BLaER1 treated with 17β-estradiol and CSF1 and Interleukin-3, amounts not matched to agents 10 nM and 100 nM (cell line): ENCODE data around the gene AP3D1.

Source experiments
- H3K27ac ChIP-seq, 11 experiments: shearing (Covaris generic); formaldehyde crosslinking; 2 replicates each; pipeline ENCODE4 v1.8.1; 2022
- H3K27me3 ChIP-seq, 11 experiments: shearing (Covaris generic); formaldehyde crosslinking; 2 replicates each; pipeline ENCODE4 v1.8.1; 2022
- H3K36me3 ChIP-seq, 11 experiments: shearing (Covaris generic); formaldehyde crosslinking; 2 replicates each; pipeline ENCODE4 v1.8.1; 2022
- H3K4me1 ChIP-seq, 10 experiments: shearing (Covaris generic); formaldehyde crosslinking; 2 replicates each; pipeline ENCODE4 v1.8.1; 2022
- H3K4me2 ChIP-seq, 11 experiments: shearing (Covaris generic); formaldehyde crosslinking; 2 replicates each; pipeline ENCODE4 v1.8.1; 2022
- H3K4me3 ChIP-seq, 10 experiments: shearing (Covaris generic); formaldehyde crosslinking; 2 replicates each; pipeline ENCODE4 v1.8.1; 2022
- H3K9ac ChIP-seq, 11 experiments: shearing (Covaris generic); formaldehyde crosslinking; 2 replicates each; pipeline ENCODE4 v1.8.1; 2022
- H3K9me3 ChIP-seq, 11 experiments: shearing (Covaris generic); formaldehyde crosslinking; replicated peaks in 1 of 11; 2 replicates each; pipeline ENCODE4 v1.8.1; 2022
- H4K20me1 ChIP-seq, 11 experiments: shearing (Covaris generic); formaldehyde crosslinking; 2 replicates each; pipeline ENCODE4 v1.8.1; 2022
- Cebpa-rat ChIP-seq, 11 experiments: shearing (Covaris generic); IDR thresholded peaks; 2 replicates each; pipeline ENCODE4 v1.8.1; 2022

AP3D1 gene

GRCh38 chr19:2186071-2186846, 34.9 kb upstream of the AP3D1 start:
- H3K4me1 ChIP-seq: peaks cover 28 to 69% (median 51%) of the 10 kb centered on the region in 10 experiments
- no peak overlapping the region for H3K4me3 ChIP-seq
- H3K4me2 ChIP-seq: no peak overlapping the region
- H3K9ac ChIP-seq: no peak overlapping the region
- H3K27me3 ChIP-seq: no peaks in the 10 kb centered on the region
- TF ChIP-seq Cebpa-rat (IDR thresholded peaks at IDR 0.05): no peak
- 0 out of 22 replicates have a peak overlapping the region, but pooled peaks of 1 of the 11 experiments have one; percentile 2 for H3K27ac ChIP-seq
- peaks cover 91 to 100% (median 97%) of the 10 kb centered on the region in 11 experiments for H4K20me1 ChIP-seq
- peaks cover 84 to 91% (median 89%) of the 10 kb centered on the region in 11 experiments for H3K36me3 ChIP-seq
- H3K9me3 ChIP-seq: peaks cover 0 to 16% (median 11%) of the 10 kb centered on the region in 11 experiments; a peak in 16 of 22 replicates

- Histone ChIP-seq H3K9ac (no peak overlapping the region), H3K27ac (0 out of 22 replicates have a peak overlapping the region, but pooled peaks of 1 of the 11 experiments have one; percentile 2)
These were observed 34.3 kb upstream of the AP3D1 start for GRCh38 chr19:2185734-2186070.

GRCh38 chr19:2184422-2184975, 33.1 kb upstream of the AP3D1 start:
- Histone ChIP-seq H3K4me1 (peaks cover 24 to 63% (median 44%) of the 10 kb centered on the region in 10 experiments), H3K4me3 (no peak overlapping the region), H3K27me3 (no peaks in the 10 kb centered on the region), H4K20me1 (peaks cover 91 to 100% (median 97%) of the 10 kb centered on the region in 11 experiments), H3K9ac (peak overlapping the region in 3 of 11 experiments; percentile 11 to 18 (median 16); a peak in 1 of 22 replicates), H3K27ac (no peak overlapping the region), H3K36me3 (peaks cover 82 to 91% (median 89%) of the 10 kb centered on the region in 11 experiments), H3K9me3 (peaks cover 0 to 16% (median 11%) of the 10 kb centered on the region in 11 experiments; a peak in 16 of 22 replicates), H3K4me2 (no peak overlapping the region)
- no peak for TF ChIP-seq Cebpa-rat (IDR thresholded peaks at IDR 0.05)

More at GRCh38 chr19:2185734-2186070, 34.3 kb upstream of the AP3D1 start:
- no peak for TF ChIP-seq Cebpa-rat (IDR thresholded peaks at IDR 0.05)
- Histone ChIP-seq H3K36me3 (peaks cover 84 to 91% (median 89%) of the 10 kb centered on the region in 11 experiments), H4K20me1 (peaks cover 91 to 100% (median 97%) of the 10 kb centered on the region in 11 experiments), H3K27me3 (no peaks in the 10 kb centered on the region), H3K4me1 (peaks cover 28 to 71% (median 54%) of the 10 kb centered on the region in 10 experiments), H3K9me3 (peaks cover 0 to 16% (median 11%) of the 10 kb centered on the region in 11 experiments; a peak in 16 of 22 replicates), H3K4me2 (no peak overlapping the region), H3K4me3 (no peak overlapping the region)

GRCh38 chr19:2181633-2181997, 30.2 kb upstream of the AP3D1 start:
- H3K27me3 ChIP-seq: no peaks in the 10 kb centered on the region
- no peak overlapping the region for H3K9ac ChIP-seq
- H3K9me3 ChIP-seq: peaks cover 0 to 7% (median 2%) of the 10 kb centered on the region in 11 experiments; a peak in 10 of 22 replicates
- peak overlapping the region in 1 of 11 experiments; percentile 65; a peak in 1 of 22 replicates for H3K4me2 ChIP-seq
- no peak for TF ChIP-seq Cebpa-rat (IDR thresholded peaks at IDR 0.05)
- peaks cover 67 to 91% (median 85%) of the 10 kb centered on the region in 11 experiments for H3K36me3 ChIP-seq
- H4K20me1 ChIP-seq: peaks cover 98 to 100% (median 100%) of the 10 kb centered on the region in 11 experiments
- peaks cover 20 to 64% (median 32%) of the 10 kb centered on the region in 10 experiments for H3K4me1 ChIP-seq
- no peak overlapping the region for H3K4me3 ChIP-seq
- no peak overlapping the region for H3K27ac ChIP-seq

GRCh38 chr19:2180881-2181632, 29.7 kb upstream of the AP3D1 start:
- no peak for TF ChIP-seq Cebpa-rat (IDR thresholded peaks at IDR 0.05)
- Histone ChIP-seq H3K9me3 (peaks cover 0 to 1% (median 0%) of the 10 kb centered on the region in 11 experiments; a peak in 2 of 22 replicates), H3K36me3 (peaks cover 67 to 91% (median 84%) of the 10 kb centered on the region in 11 experiments), H3K4me1 (peaks cover 20 to 69% (median 37%) of the 10 kb centered on the region in 10 experiments), H3K4me2 (no peak overlapping the region), H3K4me3 (no peak overlapping the region), H3K9ac (0 out of 22 replicates have a peak overlapping the region, but pooled peaks of 2 of the 11 experiments have one; percentile 3 to 20), H3K27ac (no peak overlapping the region), H4K20me1 (peaks cover 98 to 100% (median 100%) of the 10 kb centered on the region in 11 experiments), H3K27me3 (no peaks in the 10 kb centered on the region)

GRCh38 chr19:2180114-2180513, 28.7 kb upstream of the AP3D1 start:
- peaks cover 60 to 91% (median 81%) of the 10 kb centered on the region in 11 experiments for H3K36me3 ChIP-seq
- peaks cover 98 to 100% (median 100%) of the 10 kb centered on the region in 11 experiments for H4K20me1 ChIP-seq
- H3K27ac ChIP-seq: no peak overlapping the region
- 0 out of 22 replicates have a peak overlapping the region, but pooled peaks of 2 of the 11 experiments have one; percentile 16 to 26 for H3K9ac ChIP-seq
- no peak overlapping the region for H3K4me2 ChIP-seq
- H3K9me3 ChIP-seq: no peaks in the 10 kb centered on the region
- H3K27me3 ChIP-seq: no peaks in the 10 kb centered on the region
- H3K4me1 ChIP-seq: peaks cover 20 to 78% (median 44%) of the 10 kb centered on the region in 10 experiments
- no peak overlapping the region for H3K4me3 ChIP-seq
- TF ChIP-seq Cebpa-rat (IDR thresholded peaks at IDR 0.05): no peak

GRCh38 chr19:2179095-2179494, 27.7 kb upstream of the AP3D1 start:
- H3K36me3 ChIP-seq: peaks cover 50 to 86% (median 77%) of the 10 kb centered on the region in 11 experiments
- peaks cover 98 to 100% (median 100%) of the 10 kb centered on the region in 11 experiments for H4K20me1 ChIP-seq
- H3K4me1 ChIP-seq: peaks cover 21 to 70% (median 44%) of the 10 kb centered on the region in 10 experiments
- no peaks in the 10 kb centered on the region for H3K27me3 ChIP-seq
- H3K9ac ChIP-seq: peak overlapping the region in 5 of 11 experiments; percentile 10 to 54 (median 26); a peak in 6 of 22 replicates
- no peaks in the 10 kb centered on the region for H3K9me3 ChIP-seq
- no peak overlapping the region for H3K4me3 ChIP-seq
- H3K27ac ChIP-seq: peak overlapping the region in 1 of 11 experiments; percentile 49; a peak in 2 of 22 replicates
- H3K4me2 ChIP-seq: peak overlapping the region in 7 of 11 experiments; percentile 8 to 57 (median 40); a peak in 10 of 22 replicates
- TF ChIP-seq Cebpa-rat (IDR thresholded peaks at IDR 0.05): no peak

- TF ChIP-seq Cebpa-rat (IDR thresholded peaks at IDR 0.05): no peak
- peaks cover 98 to 100% (median 100%) of the 10 kb centered on the region in 11 experiments for H4K20me1 ChIP-seq
- H3K9me3 ChIP-seq: no peaks in the 10 kb centered on the region
- H3K4me2 ChIP-seq: peak overlapping the region in 7 of 11 experiments; percentile 2 to 31 (median 16); a peak in 5 of 22 replicates
- H3K9ac ChIP-seq: peak overlapping the region in 4 of 11 experiments; percentile 6 to 19 (median 17); a peak in 2 of 22 replicates
- H3K27ac ChIP-seq: peak overlapping the region in 4 of 11 experiments; percentile 3 to 18 (median 11); a peak in 7 of 22 replicates
- H3K4me1 ChIP-seq: peaks cover 27 to 82% (median 67%) of the 10 kb centered on the region in 10 experiments
- no peaks in the 10 kb centered on the region for H3K27me3 ChIP-seq
- H3K4me3 ChIP-seq: no peak overlapping the region
- H3K36me3 ChIP-seq: peaks cover 36 to 75% (median 66%) of the 10 kb centered on the region in 11 experiments
These were observed 25.1 kb upstream of the AP3D1 start for GRCh38 chr19:2176337-2176994.
